Bronchial epithelial cell (primary cell): Measurements from ENCODE around the gene ATG16L1. TPM values are rescaled to one million over a fixed set of nuclear protein-coding genes. Genes with fewer than 3 reads are reported as not detected.

Source experiments
- DNase-seq: peaks from one replicate; pipeline ENCODE4 v3.0.0-alpha.2; 2010; ENCODE audit warnings: low read depth
- FAIRE-seq: peaks from 2 replicates; lab custom pipeline; 2011; peaks lifted over from hg19 to GRCh38; lab: Jason Lieb, UNC
- H3K27me3 ChIP-seq: 2 replicates; pipeline ENCODE4 v1.5.1; 2011; ENCODE audit warnings: low read length; ENCODE audit not compliant: control insufficient read depth, insufficient read depth
- H3K36me3 ChIP-seq: 2 replicates; pipeline ENCODE4 v1.5.1; 2011; ENCODE audit warnings: low read length; ENCODE audit not compliant: control insufficient read depth, insufficient read depth
- H3K4me3 ChIP-seq: 2 replicates; pipeline ENCODE4 v1.5.1; 2011; ENCODE audit warnings: mild to moderate bottlenecking, low read depth, low read length, control low read depth
- CTCF ChIP-seq: IDR thresholded peaks from 2 replicates; pipeline ENCODE4 v1.5.1; 2011; ENCODE audit warnings: mild to moderate bottlenecking, moderate library complexity, low read length, control low read depth, inconsistent platforms; ENCODE audit not compliant: insufficient read depth, severe bottlenecking
- total RNA-seq: library from RNA; depleted of rRNA; stranded (reverse); fragments of >200 nt; gene quantifications from 2 replicates; pipeline ENCODE4 v1.2.1, GENCODE V29; 2014

Gene ATG16L1
- total RNA-seq, 1 donor from 2014 or later = 36.6 TPM

GRCh38 chr2:233233618-233234230 lies 17.7 kb upstream of the ATG16L1 start:
- TF ChIP-seq CTCF = no peak
- FAIRE-seq (no peak), DNase-seq (no peak)
- Histone ChIP-seq H3K36me3 (no peaks in the 10 kb centered on the region), H3K27me3 (no peaks in the 10 kb centered on the region), H3K4me3 (no peak overlapping the region)

DNA sequence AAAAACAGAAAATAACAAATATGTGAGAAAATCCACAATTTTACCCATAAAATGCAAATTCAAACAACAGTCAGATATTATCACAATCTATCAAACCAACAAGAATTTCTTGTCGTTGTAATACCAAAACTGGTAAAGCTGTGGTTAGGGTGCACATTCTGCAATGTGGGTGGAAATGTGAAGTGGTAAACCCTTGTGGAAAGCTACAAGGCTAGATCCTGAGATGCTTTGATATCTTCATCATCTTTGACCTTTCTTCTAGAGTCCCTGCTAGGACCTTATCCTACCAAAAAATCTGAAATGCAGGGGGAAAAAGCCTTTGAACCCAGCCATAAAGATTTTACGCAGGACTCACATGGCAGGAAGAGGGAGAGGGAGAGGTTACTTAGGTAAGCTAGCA lies 17.2 kb upstream of the ATG16L1 start:
- DNase-seq (no peak), FAIRE-seq (no peak)
- H3K27me3 ChIP-seq = no peaks in the 10 kb centered on the region
- no peak for TF ChIP-seq CTCF
- H3K36me3 ChIP-seq = no peaks in the 10 kb centered on the region
- no peak overlapping the region for H3K4me3 ChIP-seq

DNA sequence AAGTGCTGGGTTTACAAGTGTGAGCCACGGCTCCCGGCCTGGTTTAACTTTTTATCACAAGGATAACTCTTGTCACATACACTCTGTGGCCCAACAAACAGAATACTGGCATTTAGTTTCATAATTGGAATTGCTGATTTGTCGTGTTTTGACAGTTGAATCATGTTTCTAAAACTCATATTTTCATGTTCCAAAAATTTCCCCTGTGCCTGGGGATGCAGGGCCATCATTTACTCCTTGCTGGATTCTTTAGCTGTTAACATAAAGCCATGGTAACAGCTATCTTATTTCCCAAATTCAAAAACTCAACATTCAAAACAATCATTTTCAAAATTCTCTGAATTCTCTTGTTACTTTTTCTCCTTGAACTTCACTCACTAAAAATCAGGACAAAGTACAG lies 16.5 kb upstream of the ATG16L1 start:
- DNase-seq = no peak
- Histone ChIP-seq H3K36me3 (no peaks in the 10 kb centered on the region), H3K27me3 (no peaks in the 10 kb centered on the region), H3K4me3 (no peak overlapping the region)
- FAIRE-seq = no peak
- no peak for TF ChIP-seq CTCF

DNA sequence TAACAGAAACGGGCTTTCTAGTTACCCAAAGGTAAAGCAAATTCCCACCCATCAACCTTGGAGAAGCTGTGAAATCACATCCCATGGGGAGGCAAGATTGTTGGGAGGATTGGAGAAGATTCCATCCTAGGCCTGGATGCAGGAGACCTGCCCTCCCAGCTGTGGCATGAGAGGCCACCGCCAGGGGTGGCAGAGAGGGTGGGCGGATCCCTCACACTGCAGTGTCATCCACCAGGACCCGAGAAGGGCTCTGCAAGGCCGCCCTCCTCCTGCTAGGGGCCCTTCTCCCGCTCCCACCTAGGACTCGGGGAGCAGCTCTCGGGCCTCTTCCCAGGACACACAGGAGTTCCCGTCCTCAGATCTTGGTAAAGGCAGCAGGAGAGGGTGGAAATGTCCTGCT lies 15.5 kb upstream of the ATG16L1 start:
- FAIRE-seq (peak; percentile 7), DNase-seq (no peak)
- TF ChIP-seq CTCF = no peak
- Histone ChIP-seq H3K4me3 (no peak overlapping the region), H3K36me3 (no peaks in the 10 kb centered on the region), H3K27me3 (no peaks in the 10 kb centered on the region)

DNA sequence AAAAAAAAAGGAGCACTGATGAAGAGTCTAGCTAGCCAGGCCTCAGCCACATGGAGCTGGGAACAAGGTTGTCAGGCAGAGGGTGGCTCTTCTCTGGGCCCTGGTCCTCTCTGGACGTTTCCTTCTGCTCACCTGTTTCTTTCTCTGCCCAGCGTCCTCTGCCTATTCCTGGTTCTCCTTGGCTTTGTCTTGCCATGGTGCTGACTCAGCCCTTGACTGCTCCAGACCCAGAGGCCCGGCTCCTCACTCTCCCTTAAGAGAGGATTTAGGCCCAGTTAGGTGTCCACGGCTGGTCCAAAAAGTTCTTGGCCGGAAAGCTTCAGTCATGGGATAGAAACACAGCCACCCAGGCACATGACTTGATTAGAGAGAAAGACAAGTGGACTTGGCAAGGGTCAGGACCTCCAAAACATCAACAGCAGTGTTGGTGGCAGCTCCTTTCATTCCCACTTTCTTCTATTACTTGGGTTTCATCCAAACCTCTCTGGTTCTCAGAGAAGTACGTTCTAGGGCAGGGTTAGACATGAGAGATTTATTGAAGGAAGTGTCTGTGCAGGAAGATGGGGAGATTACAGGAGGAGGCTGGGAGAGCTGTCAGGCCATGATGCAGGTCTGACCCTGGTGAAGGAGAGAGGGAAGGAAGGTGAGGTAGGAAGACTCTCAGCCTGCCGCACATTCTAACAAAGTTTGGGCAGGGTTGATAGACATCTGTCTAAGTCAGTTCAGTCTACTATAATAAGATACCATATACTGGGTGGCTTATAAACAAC lies 14.5 kb upstream of the ATG16L1 start:
- FAIRE-seq = no peak
- no peak for DNase-seq
- Histone ChIP-seq H3K4me3 (no peak overlapping the region), H3K27me3 (no peaks in the 10 kb centered on the region), H3K36me3 (no peaks in the 10 kb centered on the region)
- no peak for TF ChIP-seq CTCF
